Measurements from ENCODE around the gene TMEM63B.

The TMEM63B gene

DNA sequence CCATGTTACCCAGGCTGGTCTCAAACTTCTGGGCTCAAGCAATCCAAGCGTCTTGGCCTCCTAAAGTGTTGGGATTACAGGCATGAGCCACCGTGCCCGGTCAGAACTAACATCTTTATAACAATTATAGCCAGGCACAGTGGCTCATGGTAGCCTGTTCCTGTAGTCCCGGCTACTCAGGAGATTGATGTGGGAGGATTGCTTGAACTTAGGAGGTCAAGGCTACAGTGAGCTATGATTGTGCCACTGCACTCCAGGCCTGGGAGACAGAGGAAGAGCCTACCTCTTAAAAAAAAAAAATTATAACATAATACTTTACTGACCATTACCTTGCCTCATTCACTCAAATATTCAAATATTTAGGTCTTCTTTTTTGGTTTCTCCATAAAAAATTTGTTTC lies 72.5 kb downstream of the TMEM63B start:
- no peak for DNase-seq

DNA sequence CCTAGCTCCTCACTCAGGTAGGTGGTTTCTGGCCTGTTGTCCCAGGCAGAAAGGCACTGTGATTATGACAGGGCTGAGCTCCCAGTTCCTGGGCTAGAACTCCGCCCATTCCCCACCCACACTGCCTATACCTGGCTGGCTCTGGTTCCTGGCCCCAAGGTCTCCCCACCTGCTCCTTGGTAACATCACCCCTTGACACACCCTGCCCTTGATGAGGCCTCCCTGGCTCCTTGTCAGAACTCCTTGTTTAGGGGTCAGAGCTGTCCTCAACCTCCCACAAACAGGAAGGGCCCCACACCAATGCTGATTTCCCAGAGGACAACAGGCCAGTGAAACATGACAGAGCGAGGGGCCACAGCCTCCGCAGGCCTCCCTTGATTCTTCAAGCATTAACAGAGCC lies 73.8 kb downstream of the TMEM63B start:
- no peak for DNase-seq

DNA sequence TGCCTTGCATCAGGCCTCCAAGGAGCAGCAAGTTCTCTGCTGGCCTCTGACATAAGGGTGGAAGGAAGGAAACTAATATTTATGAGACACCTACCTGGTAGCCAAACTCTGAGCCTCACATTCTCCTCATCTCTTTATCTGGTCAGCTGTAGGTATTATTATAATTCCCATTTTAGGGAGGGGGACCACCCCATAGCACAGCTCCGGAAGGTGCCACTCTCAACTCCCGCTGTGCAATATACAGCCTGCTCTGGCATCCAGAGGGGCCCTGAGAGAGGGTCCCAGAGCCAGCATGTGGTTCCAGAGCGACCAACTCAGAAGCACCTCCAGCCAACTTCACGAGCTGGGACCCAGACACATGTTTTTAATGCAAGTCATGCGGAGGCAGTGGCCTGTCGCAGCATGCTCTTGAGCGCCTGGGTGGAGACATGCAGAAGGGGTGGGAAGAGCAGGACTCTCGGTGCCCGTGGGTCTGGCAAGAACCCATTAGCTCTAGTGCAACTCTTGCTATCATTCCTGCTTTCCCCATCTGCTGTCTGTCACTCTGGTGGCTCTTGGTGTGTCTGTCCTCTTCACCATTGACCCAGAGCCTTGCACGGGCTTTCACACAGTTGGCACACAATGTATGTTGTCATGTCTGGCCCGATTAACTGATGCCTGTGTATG lies 74.4 kb downstream of the TMEM63B start:
- DNase-seq, result no peak

DNA sequence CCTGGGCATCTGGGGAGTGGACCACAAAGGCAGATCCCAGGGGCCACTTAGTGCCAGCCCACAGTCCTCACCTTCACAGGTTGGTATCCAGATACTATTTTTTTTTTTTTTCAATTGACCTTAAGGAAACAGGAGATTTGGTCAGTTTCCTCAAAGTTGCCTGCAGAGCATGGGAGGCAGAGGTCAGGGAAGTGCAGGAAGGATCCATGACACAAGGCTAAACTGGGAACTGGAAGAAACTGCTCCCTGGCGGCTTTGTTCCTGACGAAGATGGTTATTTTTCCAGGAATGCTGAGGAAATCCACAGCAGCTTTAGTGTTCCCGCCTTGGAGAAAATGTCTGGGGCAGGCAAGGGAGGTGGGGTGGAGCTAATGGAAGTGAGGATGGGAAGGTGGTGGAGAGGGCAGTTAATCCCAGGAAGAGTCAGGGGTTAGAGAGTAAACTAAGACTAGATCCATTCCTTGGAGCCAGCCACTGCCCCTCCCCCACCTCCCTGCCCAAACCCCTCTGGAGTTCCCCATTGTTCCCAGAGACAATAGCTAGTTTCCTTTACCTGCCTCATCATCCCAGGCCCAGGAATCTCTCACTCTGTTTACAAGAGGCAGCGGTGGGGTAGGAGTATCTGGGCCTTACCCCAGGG lies 75.1 kb downstream of the TMEM63B start:
- DNase-seq, result no peak

DNA sequence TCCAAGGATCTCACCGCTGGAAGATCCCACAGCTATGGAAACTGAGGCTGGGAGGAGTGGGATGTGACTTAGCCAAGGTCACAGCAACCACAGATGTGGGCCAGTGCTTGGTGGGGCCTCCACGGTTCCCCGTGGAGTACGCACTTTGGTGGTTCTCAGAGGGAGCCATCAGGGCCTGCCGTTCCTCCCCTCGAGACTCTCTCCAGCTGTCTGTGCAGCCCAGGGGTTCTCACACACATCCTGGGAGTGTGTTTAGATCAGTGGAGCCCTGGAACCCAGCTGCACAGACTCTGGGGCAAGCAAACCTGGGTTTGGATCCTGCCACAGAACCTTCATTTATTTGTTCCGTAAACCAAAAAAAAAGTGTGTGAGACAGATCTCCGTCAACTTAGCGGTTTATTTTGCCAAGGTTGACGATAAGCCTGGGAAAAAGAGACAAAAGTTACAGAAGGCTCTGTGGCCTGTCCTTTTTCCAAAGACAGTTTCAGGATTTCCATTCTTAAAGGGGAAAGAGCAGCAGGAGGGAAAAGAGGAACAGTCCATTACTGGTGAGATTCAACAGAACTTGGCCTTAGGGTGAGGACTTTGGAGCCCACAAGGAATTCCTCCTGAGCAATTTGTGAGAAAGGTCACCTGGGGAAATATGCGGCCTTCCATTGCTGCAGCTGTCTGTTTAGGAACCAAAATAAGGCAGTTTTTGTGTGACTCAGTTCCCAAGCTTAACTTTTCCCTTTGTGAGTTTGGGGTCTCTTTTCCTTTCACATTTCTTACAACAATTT lies 75.8 kb downstream of the TMEM63B start:
- no peak for DNase-seq

DNA sequence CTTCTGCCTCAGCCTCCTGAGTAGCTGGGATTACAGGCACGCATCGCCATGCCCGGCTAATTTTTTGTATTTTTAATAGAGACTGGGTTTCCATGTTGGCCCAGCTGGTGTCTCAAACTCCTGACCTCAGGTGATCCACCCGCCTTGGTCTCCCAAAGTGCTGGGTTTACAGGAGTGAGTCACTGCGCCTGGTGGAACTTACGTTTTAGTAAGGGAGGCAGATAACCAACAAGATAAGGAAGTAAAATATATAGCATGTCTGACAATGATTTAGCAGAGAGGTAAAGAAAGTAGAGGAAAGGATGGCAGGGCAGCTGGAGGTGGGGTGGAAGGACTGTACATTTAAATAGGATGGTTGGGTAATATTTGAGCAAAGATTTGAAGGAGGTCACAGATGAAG lies 76.6 kb downstream of the TMEM63B start:
- no peak for DNase-seq
